ENCODE data around the gene ATP11B.
"Not testable (repeated sequence)": the region's sequence is repeated elsewhere in the genome, so short reads cannot be mapped to it uniquely, and the experiment has no call there.

ATP11B gene

GRCh38 chr3:182843478-182843877 lies 50.2 kb downstream of the ATP11B start:
- no peak for DNase-seq

- no peak for DNase-seq
These were observed 55.6 kb downstream of the ATP11B start for GRCh38 chr3:182848906-182849305.

- no peak for DNase-seq
These were observed 61.8 kb downstream of the ATP11B start for GRCh38 chr3:182855076-182855475.

GRCh38 chr3:182861348-182861747 lies 68.0 kb downstream of the ATP11B start:
- no peak for DNase-seq

GRCh38 chr3:182862159-182862860 lies 69.0 kb downstream of the ATP11B start:
- DNase-seq: no peak

- DNase-seq: no peak
These were observed 75.8 kb downstream of the ATP11B start for GRCh38 chr3:182869059-182869458.

GRCh38 chr3:182870917-182871316 lies 77.6 kb downstream of the ATP11B start:
- DNase-seq: not testable (repeated sequence)

GRCh38 chr3:182879031-182879611 lies 85.8 kb downstream of the ATP11B start:
- no peak for DNase-seq

- DNase-seq: no peak
These were observed 93.2 kb downstream of the ATP11B start for GRCh38 chr3:182886497-182886896.

- DNase-seq: no peak
These were observed 96.8 kb downstream of the ATP11B start for GRCh38 chr3:182889948-182890629.

- DNase-seq: no peak
These were observed 98.1 kb downstream of the ATP11B start for GRCh38 chr3:182891364-182891763.

GRCh38 chr3:182892226-182892625 lies 98.9 kb downstream of the ATP11B start:
- DNase-seq: no peak

- no peak for DNase-seq
These were observed 102.3 kb downstream of the ATP11B start for GRCh38 chr3:182895513-182896112.

GRCh38 chr3:182896553-182896952 lies 103.2 kb downstream of the ATP11B start:
- no peak for DNase-seq

GRCh38 chr3:182902236-182902635 lies 108.9 kb downstream of the ATP11B start:
- DNase-seq: no peak

- no peak for DNase-seq
These were observed 110.9 kb downstream of the ATP11B start for GRCh38 chr3:182904164-182904563.

GRCh38 chr3:182905623-182906022 lies 112.3 kb downstream of the ATP11B start:
- DNase-seq: no peak

GRCh38 chr3:182906036-182906435 lies 112.7 kb downstream of the ATP11B start:
- no peak for DNase-seq

- DNase-seq: no peak
These were observed 115.2 kb downstream of the ATP11B start for GRCh38 chr3:182908471-182908870.

- DNase-seq: no peak
These were observed 116.2 kb downstream of the ATP11B start for GRCh38 chr3:182909318-182910040.

- no peak for DNase-seq
These were observed 117.9 kb downstream of the ATP11B start for GRCh38 chr3:182910936-182911781.

GRCh38 chr3:182911782-182912111 lies 118.4 kb downstream of the ATP11B start:
- DNase-seq: no peak
